Activated CD4-positive, alpha-beta memory T cell treated with anti-CD3 and anti-CD28 coated beads for 36 hours (primary cell): ENCODE data around the gene ARIH1. TPM values are rescaled to one million over a fixed set of nuclear protein-coding genes. Genes with fewer than 3 reads are reported as not detected.
A peak's percentile ranks its signal among the peaks of the same experiment; 100 is the strongest.

Source experiments
- CTCF ChIA-PET: fragments of 350-600 bp; sonication (Branson Sonifier 250); formaldehyde crosslinking; loops from one replicate; lab custom pipeline; 2021; ENCODE audit warnings: antibody characterized with exemption, inconsistent platforms; lab: Charles Lee
- POLR2A ChIA-PET: fragments of 350-600 bp; sonication (Branson Sonifier 250); formaldehyde crosslinking; loops from one replicate; lab custom pipeline; 2021; ENCODE audit warnings: antibody characterized with exemption; lab: Charles Lee
- DNase-seq: peaks from one replicate; pipeline ENCODE4 v3.0.0-alpha.2; 2020
- H3K27ac Mint-ChIP-seq: one replicate; pipeline ENCODE4 v1.8.0; 2021; ENCODE audit warnings: mixed read lengths
- H3K27me3 Mint-ChIP-seq: one replicate; pipeline ENCODE4 v1.8.0; 2021; ENCODE audit warnings: mixed read lengths
- H3K36me3 Mint-ChIP-seq: one replicate; pipeline ENCODE4 v1.8.0; 2021; ENCODE audit warnings: mixed read lengths
- H3K4me1 Mint-ChIP-seq: one replicate; pipeline ENCODE4 v1.8.0; 2021; ENCODE audit warnings: low read depth, mixed read lengths
- H3K4me3 Mint-ChIP-seq: one replicate; pipeline ENCODE4 v1.8.0; 2021; ENCODE audit warnings: mild to moderate bottlenecking, mixed read lengths
- H3K9me3 Mint-ChIP-seq: one replicate; pipeline ENCODE4 v1.8.0; 2021; ENCODE audit warnings: mixed read lengths
- intact Hi-C: fragments of 100-400 bp; cut with micrococcal nuclease; formaldehyde crosslinking; loops from one replicate; pipeline ENCODE4 v1.15.1; 2023
- total RNA-seq, 2 experiments: library from RNA; stranded (reverse); gene quantifications; one replicate each; pipeline ENCODE4 v1.2.3, GENCODE V29; 2021

Gene ARIH1
- total RNA-seq, 2 experiments from 2014 or later: 169 to 187 TPM

DNA sequence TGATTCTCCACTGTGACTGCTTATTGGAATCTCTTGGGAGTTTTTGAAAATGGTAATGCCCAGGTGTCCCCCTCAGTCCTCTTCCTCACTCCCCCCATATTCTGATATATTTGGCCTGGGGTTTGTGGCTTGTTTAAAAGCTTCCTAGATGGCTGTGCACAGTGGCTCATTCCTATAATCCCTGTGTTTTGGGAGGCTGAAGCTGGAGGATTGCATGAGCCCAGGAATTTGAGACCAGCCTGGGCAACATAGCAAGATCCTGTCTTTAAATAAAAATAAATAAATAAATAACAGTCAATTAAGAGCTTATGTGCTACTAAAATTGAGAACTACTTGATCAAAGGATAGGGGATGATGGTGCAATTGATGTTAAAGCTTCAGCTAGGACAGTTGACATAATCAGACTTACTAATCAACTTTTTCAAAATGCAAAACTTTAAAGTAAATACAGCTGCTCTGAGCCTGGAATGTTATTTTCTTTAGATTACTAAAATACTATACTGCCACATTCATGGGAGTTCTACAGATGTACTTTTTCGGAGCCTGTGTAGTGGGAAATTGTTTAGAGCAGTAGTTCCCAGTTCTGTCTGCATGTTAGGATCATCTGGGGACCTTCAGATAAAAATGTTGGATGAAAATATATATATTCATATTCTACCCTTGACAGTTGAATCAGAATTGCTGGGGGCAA, 33.4 kb downstream of the ARIH1 start:
- intact Hi-C loops: no loop called here
- Mint-ChIP-seq H3K4me3 (no peak overlapping the region), H3K4me1 (peaks cover 42% of the 10 kb centered on the region), H3K36me3 (peaks cover 9% of the 10 kb centered on the region), H3K27me3 (no peaks in the 10 kb centered on the region), H3K27ac (no peak overlapping the region), H3K9me3 (no peaks in the 10 kb centered on the region)
- ChIA-PET CTCF (no interaction called here), POLR2A (interaction anchor here (0.5 kb wide), 1 partner anchor 11 kb away, joined by 3 read pairs; no protein-coding TSS in a partner anchor)
- no peak for DNase-seq

DNA sequence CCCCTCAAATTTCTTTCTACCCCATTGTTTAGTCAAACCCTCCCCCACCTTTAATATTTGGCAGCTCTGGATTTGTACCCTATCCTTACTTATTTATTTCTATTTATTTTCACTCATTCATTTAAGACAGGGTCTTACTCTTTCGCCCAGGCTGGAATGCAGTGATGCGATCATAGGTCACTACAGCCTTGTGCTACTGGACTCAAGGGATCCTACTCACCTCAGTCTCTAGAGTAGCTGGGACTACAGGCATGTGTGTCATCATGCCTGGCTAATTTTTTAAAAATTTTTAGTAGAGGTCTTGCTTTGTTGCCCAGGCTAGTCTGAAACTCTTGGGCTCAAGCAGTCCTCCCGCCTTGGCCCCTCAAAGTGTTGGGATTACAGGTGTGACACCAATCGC, 35.4 kb downstream of the ARIH1 start:
- peaks cover 35% of the 10 kb centered on the region for H3K4me1 Mint-ChIP-seq
- POLR2A ChIA-PET: no interaction called here
- H3K36me3 Mint-ChIP-seq: peaks cover 9% of the 10 kb centered on the region
- no peak for DNase-seq
- CTCF ChIA-PET: no interaction called here
- H3K4me3 Mint-ChIP-seq: no peak overlapping the region
- H3K27ac Mint-ChIP-seq: no peak overlapping the region
- no peaks in the 10 kb centered on the region for H3K9me3 Mint-ChIP-seq
- intact Hi-C loops: no loop called here
- H3K27me3 Mint-ChIP-seq: no peaks in the 10 kb centered on the region

DNA sequence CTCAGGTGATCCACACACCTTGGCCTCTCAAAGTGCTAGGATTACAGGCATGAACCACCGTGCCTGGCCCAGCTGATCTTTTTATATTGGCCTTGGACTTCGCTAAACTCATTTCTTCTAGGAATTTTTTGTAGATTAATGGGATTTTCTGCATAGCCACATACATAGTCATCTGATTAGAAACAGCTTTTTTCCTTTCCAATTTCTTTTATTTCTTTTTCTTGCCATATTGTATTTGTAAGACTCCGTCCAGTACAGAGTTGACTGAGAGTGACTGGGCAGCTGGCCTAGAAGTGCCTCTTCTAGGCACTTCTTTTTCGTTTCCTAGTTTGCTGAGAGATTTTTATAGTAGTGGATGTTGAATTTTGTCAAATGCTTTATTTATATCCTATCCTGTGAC, 37.4 kb downstream of the ARIH1 start:
- POLR2A ChIA-PET: no interaction called here
- H3K36me3 Mint-ChIP-seq: peaks cover 7% of the 10 kb centered on the region
- H3K9me3 Mint-ChIP-seq: no peaks in the 10 kb centered on the region
- DNase-seq: no peak
- intact Hi-C loops: no loop called here
- no peak overlapping the region for H3K27ac Mint-ChIP-seq
- H3K4me1 Mint-ChIP-seq: peaks cover 40% of the 10 kb centered on the region
- CTCF ChIA-PET: interaction anchor here (0.5 kb wide), 1 partner anchor 94 kb away, joined by 3 read pairs; no protein-coding TSS in a partner anchor
- H3K4me3 Mint-ChIP-seq: no peak overlapping the region
- H3K27me3 Mint-ChIP-seq: no peaks in the 10 kb centered on the region

DNA sequence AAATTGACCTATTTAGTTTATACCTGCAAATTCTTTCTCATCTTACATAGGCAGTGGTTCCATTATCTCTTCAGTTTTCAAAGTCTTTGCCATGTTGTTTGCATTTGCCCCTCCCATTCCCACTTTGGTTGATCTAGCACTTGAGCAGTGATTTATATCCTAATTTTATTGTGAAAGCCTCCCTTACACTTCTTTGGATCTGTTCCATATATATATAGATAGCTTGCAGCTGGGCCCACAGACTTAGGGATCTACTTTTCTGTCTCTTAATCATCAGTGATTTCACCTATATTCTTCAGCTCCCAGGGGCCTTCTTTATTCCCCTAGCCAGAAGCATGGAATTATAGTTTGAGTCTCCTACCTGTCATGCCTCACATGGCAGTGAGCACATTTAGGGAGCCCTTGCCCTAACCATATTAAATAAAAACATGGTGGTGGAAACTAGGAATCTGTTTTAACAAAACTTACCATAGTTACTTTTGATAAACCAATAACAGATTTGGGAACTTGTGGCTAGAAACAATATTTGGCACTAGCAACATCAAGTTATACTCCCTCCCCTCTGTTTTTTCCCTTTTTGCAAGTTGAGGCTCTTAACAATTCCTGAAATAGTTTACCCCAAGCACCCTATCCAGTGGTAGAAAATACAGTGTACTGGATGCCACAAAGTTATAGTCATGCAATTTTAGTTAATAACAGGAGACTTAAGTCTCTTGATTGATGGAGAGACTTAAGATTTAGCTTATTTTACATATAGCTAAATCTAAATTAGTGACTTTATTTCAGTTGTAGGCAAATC, 41.7 kb downstream of the ARIH1 start:
- Mint-ChIP-seq H3K4me1 (peaks cover 46% of the 10 kb centered on the region), H3K36me3 (peaks cover 6% of the 10 kb centered on the region), H3K27ac (no peak overlapping the region), H3K27me3 (no peaks in the 10 kb centered on the region), H3K4me3 (no peak overlapping the region), H3K9me3 (no peaks in the 10 kb centered on the region)
- DNase-seq: no peak
- ChIA-PET CTCF (no interaction called here), POLR2A (no interaction called here)
- intact Hi-C loops: no loop called here

DNA sequence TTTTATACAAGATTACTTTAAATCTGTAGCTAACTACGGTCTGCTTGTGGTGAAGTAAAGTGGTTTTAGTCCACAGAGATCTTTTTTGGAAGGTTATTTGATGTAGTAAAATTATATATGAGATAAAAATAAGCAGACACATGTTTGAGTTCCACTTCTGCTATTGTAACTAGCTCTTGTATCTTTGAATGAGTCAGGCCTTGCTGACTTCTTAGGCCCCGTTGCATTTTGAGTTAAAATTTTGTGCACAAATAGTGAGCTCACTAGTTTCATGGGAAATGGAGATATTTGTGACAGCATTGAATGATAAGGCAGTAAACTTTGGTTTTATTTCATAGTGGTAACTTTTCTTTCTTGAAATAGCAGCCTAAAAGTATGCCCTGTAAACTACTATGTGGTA, 42.6 kb downstream of the ARIH1 start:
- no peak overlapping the region for H3K27ac Mint-ChIP-seq
- no peak overlapping the region for H3K4me3 Mint-ChIP-seq
- H3K27me3 Mint-ChIP-seq: no peaks in the 10 kb centered on the region
- ChIA-PET POLR2A (no interaction called here), CTCF (no interaction called here)
- H3K4me1 Mint-ChIP-seq: peaks cover 44% of the 10 kb centered on the region
- peaks cover 6% of the 10 kb centered on the region for H3K36me3 Mint-ChIP-seq
- no peaks in the 10 kb centered on the region for H3K9me3 Mint-ChIP-seq
- DNase-seq: no peak
- intact Hi-C loops: no loop called here

DNA sequence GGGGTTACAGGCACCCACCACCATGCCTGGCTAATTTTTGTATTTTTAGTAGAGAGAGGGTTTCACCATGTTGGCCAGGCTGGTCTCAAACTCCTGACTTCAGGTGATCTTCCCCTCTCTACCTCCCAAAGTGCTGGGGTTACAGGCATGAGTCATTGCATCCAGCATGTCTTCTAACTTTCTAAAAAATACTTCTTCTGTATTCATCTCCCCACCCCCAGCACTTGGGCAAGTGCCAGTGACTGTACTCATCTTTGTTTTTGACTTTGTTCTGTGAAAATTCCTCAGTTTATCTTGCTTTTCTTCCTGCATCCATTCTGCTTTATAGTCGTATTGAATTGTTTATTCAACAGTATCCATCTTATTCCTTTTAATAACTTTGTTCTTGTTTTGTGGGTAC, 47.6 kb downstream of the ARIH1 start:
- intact Hi-C loops: no loop called here
- Mint-ChIP-seq H3K27me3 (no peaks in the 10 kb centered on the region), H3K9me3 (no peaks in the 10 kb centered on the region), H3K27ac (no peak overlapping the region), H3K4me3 (no peak overlapping the region), H3K36me3 (peaks cover 8% of the 10 kb centered on the region), H3K4me1 (peaks cover 16% of the 10 kb centered on the region)
- peak; percentile 13 for DNase-seq
- ChIA-PET POLR2A (no interaction called here), CTCF (no interaction called here)

DNA sequence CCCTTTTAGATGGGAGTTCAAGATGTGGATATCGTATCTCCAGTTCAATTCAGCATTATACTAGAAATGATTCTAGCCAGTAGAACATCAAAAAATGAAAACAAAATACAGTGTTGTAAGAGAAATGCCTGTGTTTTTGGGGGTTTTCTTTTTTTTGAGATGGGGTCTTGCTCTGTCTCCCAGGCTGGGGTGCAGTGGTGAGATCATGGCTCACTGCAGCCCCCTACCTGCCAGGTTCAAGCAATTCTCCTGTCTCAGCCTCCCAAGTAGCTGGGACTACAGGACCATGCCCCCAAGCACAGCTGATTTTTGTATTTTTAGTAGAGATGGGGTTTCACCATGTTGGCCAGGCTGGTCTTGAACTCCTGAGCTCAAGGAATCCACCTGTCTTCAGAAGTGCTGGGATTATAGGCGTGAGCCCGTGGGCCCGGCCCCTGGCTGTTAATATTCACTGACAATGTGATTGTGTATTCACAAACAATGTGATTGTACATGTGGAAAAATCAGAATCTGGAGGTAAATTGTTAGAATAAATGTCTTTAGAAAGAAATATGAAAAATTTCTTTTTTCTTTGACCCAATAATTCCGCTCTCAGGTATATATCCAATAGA, 59.0 kb downstream of the ARIH1 start:
- no peak overlapping the region for H3K4me3 Mint-ChIP-seq
- no peaks in the 10 kb centered on the region for H3K27me3 Mint-ChIP-seq
- intact Hi-C loops: loop anchor here (1.0 to 2.0 kb wide), 2 partner anchors 13 to 58 kb away; partner anchors contain the start of gene ARIH1
- H3K36me3 Mint-ChIP-seq: peaks cover 2% of the 10 kb centered on the region
- CTCF ChIA-PET: interaction anchor here (0.7 to 1.8 kb wide), 9 partner anchors 9 to 220 kb away, joined by 3 to 7 read pairs (median 4); partner anchors contain the start of gene HEXA
- no peak overlapping the region for H3K27ac Mint-ChIP-seq
- peak; percentile 40 for DNase-seq
- H3K9me3 Mint-ChIP-seq: no peaks in the 10 kb centered on the region
- POLR2A ChIA-PET: no interaction called here
- H3K4me1 Mint-ChIP-seq: peaks cover 37% of the 10 kb centered on the region

DNA sequence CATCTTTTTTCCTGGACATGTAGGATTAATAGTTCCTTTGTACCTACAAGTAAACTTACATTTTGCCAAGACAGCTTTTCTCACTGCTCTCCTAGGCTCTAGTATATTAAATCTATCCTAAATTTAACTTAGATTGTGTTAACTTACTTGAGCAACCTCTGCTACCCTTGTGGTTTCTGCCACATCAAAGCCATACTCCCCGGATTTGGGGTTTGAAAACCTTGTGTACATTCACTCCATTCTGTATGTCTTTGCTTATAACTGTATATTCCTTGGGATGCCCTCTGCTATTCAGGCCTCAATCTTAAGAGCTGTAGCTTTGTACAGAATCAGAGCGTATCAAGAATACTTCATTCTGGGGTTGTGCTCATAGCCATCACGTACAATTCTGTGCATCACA, 60.4 kb downstream of the ARIH1 start:
- Mint-ChIP-seq H3K36me3 (peaks cover 5% of the 10 kb centered on the region), H3K4me3 (no peak overlapping the region), H3K4me1 (peaks cover 37% of the 10 kb centered on the region), H3K27ac (no peak overlapping the region), H3K27me3 (no peaks in the 10 kb centered on the region), H3K9me3 (peaks cover 4% of the 10 kb centered on the region)
- intact Hi-C loops: no loop called here
- CTCF ChIA-PET: interaction anchor here (0.9 to 1.8 kb wide), 3 partner anchors 16 to 221 kb away, joined by 3 to 7 read pairs (median 5); no protein-coding TSS in a partner anchor
- DNase-seq: peak; percentile 49
- POLR2A ChIA-PET: interaction anchor here (0.6 kb wide), 1 partner anchor 652 kb away, joined by 3 read pairs; no protein-coding TSS in a partner anchor

DNA sequence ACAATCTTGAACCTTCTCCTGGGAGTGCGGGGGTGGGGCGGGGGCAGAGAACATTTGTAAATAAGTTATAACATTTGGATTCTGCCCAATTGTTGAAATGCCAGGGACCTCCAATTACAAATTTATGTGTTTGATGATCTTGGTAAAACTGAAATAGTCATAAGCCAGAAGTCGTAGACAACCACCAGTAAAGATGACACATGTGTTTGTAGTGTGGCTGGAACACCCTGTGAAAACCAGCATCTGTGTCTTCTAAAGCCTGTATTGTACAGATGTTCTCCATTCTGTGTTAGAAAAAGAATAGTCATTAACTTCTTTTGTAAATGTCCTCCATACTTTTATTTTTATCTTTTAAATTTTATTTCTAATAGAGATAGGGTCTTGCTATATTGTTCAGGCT, 61.8 kb downstream of the ARIH1 start:
- peaks cover 15% of the 10 kb centered on the region for H3K36me3 Mint-ChIP-seq
- no peaks in the 10 kb centered on the region for H3K27me3 Mint-ChIP-seq
- peaks cover 33% of the 10 kb centered on the region for H3K4me1 Mint-ChIP-seq
- no peak for DNase-seq
- POLR2A ChIA-PET: no interaction called here
- peaks cover 12% of the 10 kb centered on the region for H3K9me3 Mint-ChIP-seq
- H3K4me3 Mint-ChIP-seq: no peak overlapping the region
- H3K27ac Mint-ChIP-seq: no peak overlapping the region
- CTCF ChIA-PET: interaction anchor here (1.0 kb wide), 1 partner anchor 223 kb away, joined by 3 read pairs; no protein-coding TSS in a partner anchor
- intact Hi-C loops: no loop called here

DNA sequence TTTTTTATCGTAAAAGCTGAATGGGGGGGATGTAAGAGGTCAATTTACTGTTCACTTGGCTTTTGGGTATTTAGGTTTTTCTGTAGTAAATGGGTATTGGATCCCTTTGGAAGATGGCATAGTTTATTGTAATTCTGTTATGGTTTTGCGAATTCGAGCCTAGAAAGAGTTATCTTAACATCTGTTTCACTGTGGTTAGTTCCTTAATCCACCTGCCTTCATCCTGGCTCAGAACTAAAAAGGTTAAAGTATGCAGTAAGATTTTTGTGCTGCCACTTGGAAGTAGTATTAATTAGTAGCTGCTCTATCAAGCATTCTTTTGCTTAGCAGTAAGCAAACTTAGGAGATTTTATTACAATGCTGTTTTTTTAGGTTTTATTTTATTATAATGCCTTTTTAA, 62.4 kb downstream of the ARIH1 start:
- ChIA-PET POLR2A (no interaction called here), CTCF (interaction anchor here (0.6 to 1.0 kb wide), 2 partner anchors 63 to 224 kb away, joined by 3 read pairs; no protein-coding TSS in a partner anchor)
- peaks cover 14% of the 10 kb centered on the region for H3K9me3 Mint-ChIP-seq
- H3K4me3 Mint-ChIP-seq: no peak overlapping the region
- H3K27ac Mint-ChIP-seq: no peak overlapping the region
- DNase-seq: no peak
- H3K27me3 Mint-ChIP-seq: no peaks in the 10 kb centered on the region
- H3K36me3 Mint-ChIP-seq: peaks cover 15% of the 10 kb centered on the region
- intact Hi-C loops: no loop called here
- peaks cover 31% of the 10 kb centered on the region for H3K4me1 Mint-ChIP-seq

DNA sequence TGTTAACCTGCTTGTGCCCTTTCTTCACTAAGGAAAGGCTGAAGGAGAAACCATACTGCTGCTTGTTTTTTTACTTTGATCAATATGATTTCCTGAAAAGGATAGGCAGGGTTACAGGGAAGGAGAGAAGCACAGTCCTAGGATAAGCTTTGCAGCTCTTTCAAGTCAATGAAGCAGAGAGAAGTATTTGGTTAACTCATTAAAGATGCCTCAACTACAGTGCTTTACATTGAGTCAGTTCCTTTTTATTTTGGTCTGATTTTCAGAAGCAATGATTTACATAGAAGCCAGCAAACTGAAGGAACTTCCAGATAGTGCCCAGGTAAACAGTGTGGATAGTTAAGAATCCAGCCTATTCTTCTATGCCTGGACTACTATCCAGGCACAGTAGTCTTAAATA, 64.8 kb downstream of the ARIH1 start:
- Mint-ChIP-seq H3K4me3 (no peak overlapping the region), H3K27ac (no peak overlapping the region), H3K27me3 (no peaks in the 10 kb centered on the region), H3K36me3 (peaks cover 15% of the 10 kb centered on the region), H3K9me3 (peaks cover 14% of the 10 kb centered on the region), H3K4me1 (peaks cover 21% of the 10 kb centered on the region)
- intact Hi-C loops: no loop called here
- ChIA-PET POLR2A (no interaction called here), CTCF (no interaction called here)
- no peak for DNase-seq
